Left forelimb (tissue), 1 donor: Measurements from ENCODE around the gene AMHR2.
"Not testable (repeated sequence)": the region's sequence is repeated elsewhere in the genome, so short reads cannot be mapped to it uniquely, and the experiment has no call there.

Source experiments
- DNase-seq: peaks from one replicate; pipeline ENCODE4 v3.0.0-alpha.2; 2018; ENCODE audit warnings: low spot score

AMHR2 gene

DNA sequence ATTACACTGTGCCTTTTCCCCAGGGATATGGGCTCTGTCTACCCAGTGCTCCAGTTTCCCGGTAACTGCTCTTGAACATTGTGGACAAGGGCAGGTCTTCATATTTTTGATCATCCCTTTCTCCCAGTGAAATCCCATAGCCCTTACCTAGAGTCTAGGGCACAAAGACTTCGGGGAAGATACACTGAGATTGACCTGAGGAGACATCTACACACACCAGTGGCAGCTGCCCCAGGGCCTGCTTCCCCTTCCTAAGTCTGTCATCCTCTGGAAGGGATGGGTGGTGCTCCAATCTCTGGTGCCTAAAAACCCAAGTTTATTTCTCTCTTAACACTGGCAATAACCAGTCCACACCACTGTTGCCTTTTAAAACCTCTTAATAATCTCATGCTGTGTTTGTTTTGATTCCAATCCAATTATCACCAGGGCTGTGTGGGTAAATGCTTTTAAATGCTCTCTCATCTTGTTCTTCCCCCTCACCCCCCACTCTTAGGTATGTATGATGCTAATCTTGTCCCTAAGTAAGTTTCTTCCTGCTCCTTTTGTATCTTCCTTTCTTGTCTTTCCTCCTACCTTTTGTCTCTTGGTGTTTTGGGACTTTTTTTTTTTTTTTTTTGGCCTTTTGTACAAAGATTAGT, 7.8 kb upstream of the AMHR2 start:
- not testable (repeated sequence) for DNase-seq

DNA sequence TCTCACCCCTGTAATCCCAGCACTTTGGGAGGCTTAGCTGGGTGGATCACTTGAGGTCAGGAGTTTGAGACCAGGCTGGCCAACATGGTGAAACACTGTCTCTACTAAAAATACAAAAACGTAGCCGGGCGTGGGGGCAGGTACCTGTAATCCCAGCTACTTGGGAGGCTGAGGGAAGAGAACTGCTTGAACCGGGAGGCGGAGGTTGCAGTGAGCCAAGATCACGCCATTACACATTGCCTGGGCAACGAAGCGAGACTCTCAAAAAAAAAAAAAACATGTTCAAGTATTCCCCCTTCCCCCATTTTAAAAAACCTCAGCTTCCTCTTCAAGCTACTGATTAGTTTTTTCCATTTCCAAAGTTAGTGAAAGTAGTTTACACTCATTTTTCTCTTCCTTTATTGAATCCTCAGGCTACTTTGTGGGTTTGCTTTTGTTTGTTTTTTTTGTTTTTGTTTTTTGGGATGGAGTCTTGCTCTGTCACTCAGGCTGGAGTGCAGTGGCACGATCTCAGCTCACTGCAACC, 6.3 kb upstream of the AMHR2 start:
- DNase-seq = not testable (repeated sequence)

DNA sequence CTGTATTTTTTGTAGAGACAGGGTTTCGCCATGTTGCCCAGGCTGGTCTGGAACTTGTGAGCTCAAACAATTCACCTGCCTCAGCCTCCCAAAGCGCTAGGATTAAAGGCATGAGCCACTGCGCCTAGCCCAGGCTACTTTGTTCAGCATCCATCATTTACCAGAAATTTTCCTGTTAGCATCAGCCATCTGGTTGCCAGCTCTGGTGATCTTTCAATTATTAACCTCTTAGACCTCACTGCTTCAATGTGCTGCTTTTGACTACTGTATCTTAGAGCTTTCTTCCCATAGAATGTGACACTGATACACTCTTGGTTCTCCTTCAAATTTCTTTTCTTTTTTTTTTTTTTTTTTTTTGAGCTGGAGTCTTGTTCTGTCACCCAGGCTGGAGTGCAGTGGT, 5.4 kb upstream of the AMHR2 start:
- no peak for DNase-seq

DNA sequence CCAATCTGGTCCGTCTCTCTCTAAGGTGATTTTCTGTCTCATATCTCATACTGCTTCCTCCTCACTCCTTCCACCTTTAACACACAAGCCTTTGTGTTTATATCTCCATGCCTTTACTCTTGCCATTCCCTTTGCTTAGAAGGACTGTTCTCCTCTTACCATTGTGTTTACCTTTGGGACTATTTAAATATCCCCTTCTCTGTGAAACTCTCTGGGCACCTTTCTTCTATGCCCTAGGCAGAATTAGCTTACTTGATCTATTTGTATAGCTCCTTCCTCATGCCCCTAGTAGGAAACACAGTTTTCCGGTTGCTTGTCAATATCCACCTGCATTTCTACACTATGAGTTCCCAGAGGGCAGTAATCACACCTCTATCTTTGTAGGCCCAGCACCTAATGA, 3.9 kb upstream of the AMHR2 start:
- no peak for DNase-seq

DNA sequence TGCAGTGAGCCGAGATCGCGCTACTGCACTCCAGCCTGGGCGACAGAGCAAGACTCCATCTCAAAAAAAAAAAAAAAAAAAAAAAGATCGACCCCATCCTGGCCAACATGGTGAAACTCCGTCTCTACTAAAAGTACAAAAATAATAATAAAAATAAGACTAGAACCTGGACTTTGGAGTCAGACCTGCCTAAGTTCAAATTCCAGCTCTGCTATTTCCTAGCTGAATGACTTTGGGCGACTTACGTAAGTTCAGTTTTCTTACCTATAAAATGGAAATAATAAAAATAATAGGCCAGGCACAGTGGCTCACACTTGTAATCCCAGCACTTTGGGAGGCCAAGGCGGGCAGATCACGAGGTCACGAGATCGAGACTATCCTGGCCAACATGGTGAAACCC, 1.4 kb upstream of the AMHR2 start:
- not testable (repeated sequence) for DNase-seq

DNA sequence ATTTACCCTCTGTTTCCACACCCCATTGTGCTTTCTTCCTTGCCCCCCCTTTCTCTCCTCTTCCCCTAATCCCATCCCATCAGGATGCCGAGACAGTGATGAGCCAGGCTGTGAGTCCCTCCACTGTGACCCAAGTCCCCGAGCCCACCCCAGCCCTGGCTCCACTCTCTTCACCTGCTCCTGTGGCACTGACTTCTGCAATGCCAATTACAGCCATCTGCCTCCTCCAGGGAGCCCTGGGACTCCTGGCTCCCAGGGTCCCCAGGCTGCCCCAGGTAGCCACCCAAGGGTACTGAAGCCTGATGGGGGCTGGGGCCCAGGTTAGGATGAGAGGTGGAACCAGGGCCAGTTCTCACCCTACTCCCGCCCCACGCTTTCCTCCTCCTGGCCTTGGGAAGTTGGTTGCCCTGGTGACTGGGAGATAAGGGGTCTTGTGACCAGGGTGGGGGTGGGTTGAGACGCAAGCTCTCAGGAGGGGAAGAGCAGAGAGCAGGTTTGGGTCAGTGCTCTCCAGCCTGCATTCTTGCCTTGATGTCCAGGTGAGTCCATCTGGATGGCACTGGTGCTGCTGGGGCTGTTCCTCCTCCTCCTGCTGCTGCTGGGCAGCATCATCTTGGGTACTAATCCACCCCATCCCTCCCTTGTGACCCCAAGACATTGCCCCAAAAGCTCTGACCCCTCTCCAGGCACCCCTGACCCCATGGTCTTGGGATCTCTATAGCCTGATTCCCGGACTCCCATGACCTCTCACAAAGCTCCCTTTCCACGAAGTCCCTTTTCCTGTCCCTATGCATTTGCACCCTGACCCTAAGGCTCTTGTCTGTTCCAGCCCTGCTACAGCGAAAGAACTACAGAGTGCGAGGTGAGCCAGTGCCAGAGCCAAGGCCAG, 1.2 kb downstream of the AMHR2 start:
- DNase-seq = no peak

DNA sequence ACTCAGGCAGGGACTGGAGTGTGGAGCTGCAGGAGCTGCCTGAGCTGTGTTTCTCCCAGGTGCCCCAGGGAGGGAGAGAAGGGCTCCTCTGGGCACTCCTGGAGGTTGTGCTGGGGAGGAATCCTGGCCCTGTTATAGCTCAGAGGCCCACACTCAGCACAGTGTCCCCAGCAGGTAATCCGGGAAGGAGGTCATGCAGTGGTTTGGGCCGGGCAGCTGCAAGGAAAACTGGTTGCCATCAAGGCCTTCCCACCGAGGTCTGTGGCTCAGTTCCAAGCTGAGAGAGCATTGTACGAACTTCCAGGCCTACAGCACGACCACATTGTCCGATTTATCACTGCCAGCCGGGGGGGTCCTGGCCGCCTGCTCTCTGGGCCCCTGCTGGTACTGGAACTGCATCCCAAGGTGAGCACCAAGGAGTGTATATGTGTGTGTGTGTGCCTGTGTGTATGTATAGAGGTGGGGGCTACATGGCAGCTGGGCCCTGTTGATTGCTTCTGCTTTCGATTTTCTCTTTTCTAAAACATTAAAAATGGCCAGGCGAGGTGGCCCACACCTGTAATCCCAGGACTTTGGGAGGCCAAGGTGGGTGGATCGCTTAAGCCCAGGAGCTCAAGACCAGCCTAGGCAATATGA, 2.0 kb downstream of the AMHR2 start:
- no peak for DNase-seq

DNA sequence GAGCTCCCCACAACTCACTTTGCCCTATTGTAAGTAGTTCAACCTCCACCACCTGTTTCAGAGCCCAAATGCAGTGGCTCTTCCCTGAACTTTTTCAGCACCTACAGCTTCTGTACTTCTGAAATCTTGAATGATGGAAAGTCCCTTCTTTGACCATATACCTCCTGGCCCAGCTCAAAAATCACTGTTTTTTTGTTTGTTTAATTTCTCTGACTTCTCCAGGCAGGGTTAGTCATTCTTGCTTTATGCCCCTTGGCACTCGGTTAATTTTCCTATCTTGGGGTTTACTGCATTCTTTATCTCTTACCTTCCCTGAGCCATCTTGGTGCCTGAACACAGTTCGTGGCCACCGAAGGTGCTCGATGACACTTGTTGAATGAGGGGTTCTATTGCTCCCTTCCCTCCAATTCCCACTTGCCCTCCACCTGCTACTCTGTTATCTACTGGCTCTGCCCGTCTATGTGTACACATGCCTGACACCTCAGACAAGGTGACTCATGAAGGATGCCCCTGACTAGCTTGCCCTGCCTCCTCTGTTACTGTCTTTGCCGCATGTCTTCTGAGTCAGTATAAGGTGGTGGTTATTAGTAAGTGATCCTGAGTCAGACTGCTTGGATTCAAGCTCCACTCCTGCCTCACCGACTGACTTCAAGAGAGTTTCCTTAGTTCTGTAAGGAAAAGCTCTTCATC, 4.4 kb downstream of the AMHR2 start:
- no peak for DNase-seq

DNA sequence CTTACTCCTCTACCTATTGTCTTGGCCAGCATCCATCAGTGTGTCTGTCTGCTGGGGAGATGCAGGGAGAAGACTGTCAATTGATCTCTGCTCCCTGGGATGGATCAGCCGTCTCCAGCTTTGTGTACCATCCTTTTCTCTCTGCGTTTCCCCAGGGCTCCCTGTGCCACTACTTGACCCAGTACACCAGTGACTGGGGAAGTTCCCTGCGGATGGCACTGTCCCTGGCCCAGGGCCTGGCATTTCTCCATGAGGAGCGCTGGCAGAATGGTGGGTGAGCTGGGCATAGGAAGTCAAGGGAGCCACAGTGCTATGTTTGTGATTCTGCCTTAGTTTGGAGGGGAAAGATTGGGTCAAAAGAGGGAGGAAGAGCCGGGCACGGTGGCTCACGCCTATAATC, 5.1 kb downstream of the AMHR2 start:
- DNase-seq = no peak

DNA sequence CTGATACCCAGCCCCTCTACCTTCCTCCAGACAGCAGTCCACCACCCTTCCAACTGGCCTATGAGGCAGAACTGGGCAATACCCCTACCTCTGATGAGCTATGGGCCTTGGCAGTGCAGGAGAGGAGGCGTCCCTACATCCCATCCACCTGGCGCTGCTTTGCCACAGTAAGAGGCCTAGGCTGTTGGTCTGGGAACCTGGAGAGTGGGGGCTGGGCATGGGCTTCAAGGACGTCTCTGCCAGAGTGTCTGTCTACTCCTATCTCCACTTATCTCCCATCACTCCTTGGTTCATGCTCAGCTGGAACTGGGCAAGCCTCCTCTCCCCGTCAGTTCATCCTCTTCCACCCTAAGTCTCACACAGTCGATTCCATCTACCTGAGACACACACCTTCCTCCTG, 6.5 kb downstream of the AMHR2 start:
- DNase-seq = no peak

DNA sequence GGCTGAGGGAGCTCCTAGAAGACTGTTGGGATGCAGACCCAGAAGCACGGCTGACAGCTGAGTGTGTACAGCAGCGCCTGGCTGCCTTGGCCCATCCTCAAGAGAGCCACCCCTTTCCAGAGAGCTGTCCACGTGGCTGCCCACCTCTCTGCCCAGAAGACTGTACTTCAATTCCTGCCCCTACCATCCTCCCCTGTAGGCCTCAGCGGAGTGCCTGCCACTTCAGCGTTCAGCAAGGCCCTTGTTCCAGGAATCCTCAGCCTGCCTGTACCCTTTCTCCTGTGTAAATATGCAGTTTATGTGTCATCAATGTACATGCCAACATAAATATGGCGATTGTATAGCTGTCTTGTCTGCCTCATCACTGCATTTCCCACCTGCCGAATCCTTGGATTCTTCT, 7.5 kb downstream of the AMHR2 start:
- no peak for DNase-seq

DNA sequence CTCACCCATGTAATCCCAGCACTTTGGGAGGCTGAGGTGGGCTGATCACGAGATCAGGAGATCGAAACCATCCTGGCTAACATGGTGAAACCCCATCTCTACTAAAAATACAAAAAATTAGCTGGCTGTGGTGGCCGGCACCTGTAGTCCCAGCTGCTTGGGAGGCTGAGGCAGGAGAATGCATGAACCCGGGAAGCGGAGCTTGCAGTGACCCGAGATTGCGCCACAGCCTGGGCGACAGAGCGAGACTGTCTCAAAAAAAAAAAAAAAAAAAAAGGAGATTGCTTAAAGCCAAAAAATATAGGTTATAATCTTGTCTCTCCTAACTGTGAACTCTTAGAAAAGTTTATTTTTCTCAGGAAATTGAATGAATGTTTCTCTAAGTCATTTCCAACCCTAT, 11.7 kb downstream of the AMHR2 start:
- DNase-seq = not testable (repeated sequence)

DNA sequence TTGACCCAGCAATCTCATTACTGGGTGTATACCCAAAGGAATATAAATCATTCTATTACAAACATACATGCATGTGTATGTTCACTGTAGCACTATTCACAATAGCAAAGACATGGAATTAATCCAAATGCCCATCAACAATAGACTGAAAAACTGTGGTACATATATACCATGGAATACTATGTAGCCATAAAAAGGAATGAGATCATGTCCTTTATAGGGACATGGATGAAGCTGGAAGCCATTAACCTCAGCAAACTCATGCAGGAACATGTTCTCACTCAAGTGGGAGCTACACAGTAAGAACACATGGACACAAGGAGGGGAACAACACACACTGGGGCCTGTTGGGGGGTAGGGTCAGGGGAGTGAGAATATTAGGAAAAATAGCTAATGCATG, 15.9 kb downstream of the AMHR2 start:
- DNase-seq = not testable (repeated sequence)

DNA sequence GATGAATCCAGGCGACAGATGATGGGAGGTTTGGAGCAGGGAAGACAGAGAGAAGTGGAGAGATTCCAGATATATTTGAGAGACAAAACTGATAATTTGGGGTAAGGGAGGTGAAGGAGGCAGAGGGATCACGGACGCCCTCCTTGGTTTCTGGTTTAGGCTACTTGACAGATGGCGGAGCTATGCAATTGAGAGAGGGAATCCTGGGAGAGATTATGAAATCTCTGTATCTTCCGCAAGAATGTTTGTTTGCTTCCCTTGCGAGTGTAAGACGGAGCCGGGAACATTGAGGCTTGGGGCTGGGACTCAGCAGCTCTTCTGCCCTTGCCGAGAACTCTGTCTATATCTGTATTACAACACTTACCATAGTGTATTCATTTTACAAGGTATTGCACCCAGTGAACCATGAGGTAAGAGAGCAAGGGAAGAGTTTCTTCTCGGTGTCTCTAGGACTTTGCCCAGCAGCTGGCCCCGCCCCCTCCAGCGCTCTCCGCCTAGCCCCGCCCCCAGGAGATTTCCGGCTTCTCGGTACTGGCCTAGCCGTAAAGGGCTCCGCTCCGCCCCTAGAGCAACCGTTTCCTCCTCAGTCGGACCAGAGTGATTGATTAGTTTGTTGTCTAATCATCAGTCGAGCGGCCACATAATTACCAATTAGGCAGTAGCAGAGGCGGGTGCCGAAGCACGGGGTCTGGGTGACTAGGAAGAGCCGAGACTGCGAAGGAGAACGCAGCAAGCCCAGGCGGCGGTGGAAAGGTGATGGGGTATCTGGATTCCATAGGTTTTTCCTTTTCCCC, 17.6 kb downstream of the AMHR2 start, which contains the start of gene PRR13:
Gene PRR13 (plus strand): TSS at position 695 of the 794 bp plus-strand sequence. CDS start 981 bp downstream, outside the sequence.
- peak; percentile 98 for DNase-seq

DNA sequence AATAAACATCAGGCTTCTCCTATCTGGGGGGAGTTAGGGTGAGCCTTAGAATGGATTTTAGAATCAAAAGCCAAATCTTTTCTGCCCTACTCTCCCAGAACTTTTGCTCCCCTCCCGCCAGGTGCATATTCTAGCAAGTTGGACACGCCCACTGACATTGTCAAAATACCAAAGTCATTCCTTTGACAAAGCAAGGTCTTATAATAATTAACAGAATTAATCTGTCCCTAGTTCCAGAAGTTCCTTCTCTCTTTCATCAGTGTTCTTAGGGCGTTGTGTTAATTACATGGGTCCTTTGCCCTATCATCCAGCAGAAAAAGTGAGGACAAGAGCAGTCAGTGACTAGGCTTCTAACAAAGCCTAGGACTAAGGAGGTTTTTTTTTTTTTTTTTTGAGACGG, 20.3 kb downstream of the AMHR2 start:
- DNase-seq = no peak

DNA sequence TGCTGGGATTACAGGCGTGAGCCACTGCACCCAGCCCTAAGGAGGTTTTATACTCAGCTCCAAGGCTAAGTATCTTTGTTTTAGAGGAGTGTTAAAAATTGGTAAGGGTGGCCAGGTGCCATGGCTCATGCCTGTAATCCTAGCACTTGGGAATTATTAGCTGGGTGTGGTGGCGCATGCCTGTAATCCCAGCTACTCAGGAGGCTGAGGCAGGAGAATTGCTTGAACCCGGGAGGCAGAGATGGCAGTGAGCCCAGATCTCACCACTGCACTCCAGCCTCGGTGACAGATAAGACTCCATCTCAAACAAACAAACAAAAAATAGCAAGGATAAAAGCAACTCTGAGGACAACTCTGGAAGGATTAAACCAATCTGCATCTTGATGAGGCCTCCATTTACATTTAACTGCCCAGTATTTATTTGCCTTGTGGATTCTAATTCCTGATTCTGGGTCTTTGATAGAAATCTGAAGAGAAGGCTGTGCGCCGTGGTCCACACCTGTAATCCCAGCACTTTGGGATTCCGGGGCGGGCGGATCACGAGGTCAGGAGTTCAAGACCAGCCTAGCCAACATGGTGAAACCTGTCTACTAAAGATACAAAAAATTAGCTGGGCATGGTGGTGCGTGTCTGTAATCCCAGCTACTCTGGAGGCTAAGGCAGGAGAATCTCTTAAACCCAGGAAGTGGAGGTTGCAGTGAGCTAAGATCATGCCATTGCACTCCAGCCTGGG, 21.1 kb downstream of the AMHR2 start:
- not testable (repeated sequence) for DNase-seq

DNA sequence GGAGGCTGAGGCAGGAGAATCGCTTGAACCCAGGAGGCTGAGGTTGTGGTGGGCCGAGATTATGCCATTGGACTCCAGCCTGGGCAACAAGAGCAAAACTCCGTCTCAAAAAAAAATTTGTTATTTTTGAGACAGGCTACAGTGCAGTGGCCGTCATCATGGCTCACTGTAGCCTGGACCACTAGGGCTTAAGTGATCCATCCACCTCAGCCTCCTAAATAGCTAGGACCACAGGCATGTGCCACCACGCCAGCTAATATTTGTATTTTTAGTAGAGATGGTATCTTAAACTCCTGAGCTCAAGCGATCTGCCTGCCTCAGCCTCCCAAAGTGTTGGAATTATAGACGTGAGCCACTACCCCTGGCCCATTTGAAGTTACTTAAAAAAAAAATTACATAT, 27.3 kb downstream of the AMHR2 start:
- DNase-seq = no peak

DNA sequence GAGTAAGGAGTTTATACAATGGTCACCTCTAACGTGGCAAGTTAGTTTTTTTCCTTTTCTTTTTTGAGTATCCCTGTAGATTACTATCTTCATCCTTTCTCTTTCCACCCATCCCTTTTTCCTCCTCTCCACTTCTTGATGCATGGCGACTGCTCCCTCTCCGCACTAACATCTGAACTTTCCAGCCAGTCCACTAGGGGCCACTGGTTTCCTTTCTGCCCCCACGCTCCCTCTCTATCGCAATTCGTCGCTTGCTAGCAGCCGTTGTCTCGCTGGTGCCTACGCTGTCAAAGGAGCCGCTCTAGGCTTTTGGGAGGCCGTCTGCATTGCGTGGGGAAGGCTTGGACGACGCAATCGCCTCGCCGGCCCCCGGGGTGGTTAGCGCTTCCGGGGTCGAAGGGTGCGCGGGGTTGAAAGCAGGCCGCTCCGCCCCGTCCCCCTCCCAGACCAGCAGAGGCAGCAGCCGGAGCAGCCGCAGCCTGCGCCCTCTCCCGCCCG, 28.1 kb downstream of the AMHR2 start, which contains the start of gene PCBP2:
Gene PCBP2 (plus strand): TSS at position 442 of the 498 bp plus-strand sequence. CDS start 2,699 bp downstream, outside the sequence.
- peak; percentile 100 for DNase-seq

DNA sequence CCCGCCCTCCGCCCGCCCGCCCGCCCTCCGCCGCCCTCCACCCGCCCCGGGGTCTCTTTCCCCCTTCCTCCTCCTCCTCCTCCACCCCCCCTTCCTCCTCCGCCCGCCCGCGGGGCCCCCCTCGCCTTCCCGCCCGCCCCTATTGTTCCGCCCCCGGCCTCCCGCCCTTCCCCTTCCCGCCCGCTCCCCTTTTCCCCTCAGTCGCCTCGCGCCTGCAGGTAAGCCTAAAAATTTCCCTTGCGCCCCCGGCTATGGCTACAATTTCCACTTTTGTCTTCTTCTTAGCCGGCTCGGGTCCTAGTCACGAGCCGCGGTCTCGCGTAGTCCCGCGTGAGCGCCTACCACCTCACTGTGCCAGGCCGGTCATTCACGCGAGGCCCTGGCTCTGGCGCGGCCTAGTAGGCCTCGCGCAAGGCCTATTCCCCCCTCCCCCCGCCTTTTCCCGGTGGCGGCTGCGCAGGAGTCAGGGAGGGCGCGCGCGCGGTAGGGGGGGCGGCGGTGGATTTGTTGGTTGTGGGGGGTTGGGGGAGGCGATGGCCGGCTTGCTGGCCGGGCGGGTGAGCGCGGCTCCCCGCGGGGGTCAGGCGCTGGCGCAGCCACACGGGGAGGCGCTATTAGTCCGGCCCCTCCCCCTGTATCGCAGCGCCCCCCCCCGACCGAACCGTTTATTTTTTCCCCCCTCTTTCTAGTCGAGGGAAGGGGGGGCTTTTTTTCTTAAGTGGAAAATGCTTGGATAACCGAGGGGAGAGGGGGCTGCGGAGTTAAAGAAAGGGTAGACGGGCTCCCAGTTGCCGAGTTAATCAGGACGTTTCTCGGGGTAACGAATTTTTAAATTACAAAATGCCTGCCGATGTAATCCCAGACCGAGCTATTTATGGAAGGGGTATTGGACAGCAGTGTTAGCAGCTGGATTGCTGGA, 28.8 kb downstream of the AMHR2 start:
- peak; percentile 92 for DNase-seq
